SU-DHL-6 (cell line): ENCODE measurements around the gene ACAP1.
"Not testable (repeated sequence)": the region's sequence is repeated elsewhere in the genome, so short reads cannot be mapped to it uniquely, and the experiment has no call there.

Experiments used
- EZH2phosphoT487 ChIP-seq: fragments of 200-600 bp; sonication (generic), shearing (Covaris generic); conservative IDR thresholded peaks from 2 replicates; pipeline ENCODE4 v1.6.1; 2018; ENCODE audit warnings: mild to moderate bottlenecking, antibody characterized with exemption, low read length, moderate library complexity, mixed read lengths
- TF ChIP-seq, protein P1 (sequence below): fragments of 200-600 bp; sonication (generic); IDR thresholded peaks from one replicate; pipeline ENCODE4 v1.5.1; 2017; ENCODE audit warnings: antibody characterized with exemption, mild to moderate bottlenecking, low read length, moderate library complexity; ENCODE audit not compliant: insufficient read depth, poor library complexity, severe bottlenecking

DNA sequence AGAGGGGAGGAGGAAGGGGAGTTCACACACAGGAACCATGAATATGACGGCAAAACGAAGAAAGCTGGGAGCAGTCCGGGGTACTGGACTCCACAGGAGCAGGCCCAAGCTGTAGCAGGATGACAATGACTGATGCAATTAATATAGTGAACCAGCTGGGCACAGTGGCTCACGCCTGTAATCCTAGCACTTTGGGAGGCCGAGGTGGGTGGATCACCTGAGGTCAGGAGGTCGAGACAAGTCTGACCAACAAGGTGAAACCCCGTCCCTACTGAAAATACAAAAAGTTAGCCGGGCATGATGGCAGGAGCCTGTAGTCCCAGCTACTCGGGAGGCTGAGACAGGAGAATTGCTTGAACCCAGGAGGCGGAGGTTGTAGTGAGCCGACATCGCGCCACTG lies 564 bp upstream of the ACAP1 start:
- TF ChIP-seq, protein P1, sequence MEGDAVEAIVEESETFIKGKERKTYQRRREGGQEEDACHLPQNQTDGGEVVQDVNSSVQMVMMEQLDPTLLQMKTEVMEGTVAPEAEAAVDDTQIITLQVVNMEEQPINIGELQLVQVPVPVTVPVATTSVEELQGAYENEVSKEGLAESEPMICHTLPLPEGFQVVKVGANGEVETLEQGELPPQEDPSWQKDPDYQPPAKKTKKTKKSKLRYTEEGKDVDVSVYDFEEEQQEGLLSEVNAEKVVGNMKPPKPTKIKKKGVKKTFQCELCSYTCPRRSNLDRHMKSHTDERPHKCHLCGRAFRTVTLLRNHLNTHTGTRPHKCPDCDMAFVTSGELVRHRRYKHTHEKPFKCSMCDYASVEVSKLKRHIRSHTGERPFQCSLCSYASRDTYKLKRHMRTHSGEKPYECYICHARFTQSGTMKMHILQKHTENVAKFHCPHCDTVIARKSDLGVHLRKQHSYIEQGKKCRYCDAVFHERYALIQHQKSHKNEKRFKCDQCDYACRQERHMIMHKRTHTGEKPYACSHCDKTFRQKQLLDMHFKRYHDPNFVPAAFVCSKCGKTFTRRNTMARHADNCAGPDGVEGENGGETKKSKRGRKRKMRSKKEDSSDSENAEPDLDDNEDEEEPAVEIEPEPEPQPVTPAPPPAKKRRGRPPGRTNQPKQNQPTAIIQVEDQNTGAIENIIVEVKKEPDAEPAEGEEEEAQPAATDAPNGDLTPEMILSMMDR: not testable (repeated sequence)
- TF ChIP-seq EZH2phosphoT487: not testable (repeated sequence)
